ENCODE results near the gene KCNQ2.

KCNQ2 gene

DNA sequence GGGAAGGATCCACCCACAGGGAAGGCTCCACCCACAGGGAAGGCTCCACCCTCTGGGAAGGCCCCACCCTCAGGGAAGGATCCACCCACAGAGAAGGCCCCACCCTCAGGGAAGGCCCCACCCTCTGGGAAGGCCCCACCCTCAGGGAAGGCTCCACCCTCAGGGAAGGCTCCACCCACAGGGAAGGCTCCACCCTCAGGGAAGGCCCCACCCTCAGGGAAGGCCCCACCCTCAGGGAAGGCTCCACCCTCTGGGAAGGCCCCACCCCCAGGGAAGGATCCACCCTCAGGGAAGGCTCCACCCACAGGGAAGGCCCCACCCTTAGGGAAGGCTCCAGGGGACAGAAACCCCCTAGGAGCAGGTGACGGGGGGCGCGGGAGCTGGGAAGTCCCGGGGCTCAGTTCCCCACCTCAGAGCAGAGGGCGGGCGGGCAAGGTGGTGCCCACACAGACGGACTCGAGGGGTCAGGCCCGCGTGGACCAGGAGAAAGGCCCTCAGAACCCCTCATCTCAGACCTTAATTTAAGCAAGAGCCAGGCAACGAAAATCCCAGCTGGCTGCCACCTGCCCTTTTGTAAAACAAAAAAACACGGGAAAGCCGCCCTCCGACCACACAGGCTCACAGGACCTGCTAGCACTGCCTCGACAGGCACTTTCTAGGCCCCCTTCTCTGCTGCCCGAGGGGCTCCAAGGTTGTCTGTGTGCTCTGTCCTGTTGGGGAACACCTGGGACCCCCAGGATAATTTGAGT, 39.7 kb downstream of the KCNQ2 start:
- TF ChIP-seq, protein P1, sequence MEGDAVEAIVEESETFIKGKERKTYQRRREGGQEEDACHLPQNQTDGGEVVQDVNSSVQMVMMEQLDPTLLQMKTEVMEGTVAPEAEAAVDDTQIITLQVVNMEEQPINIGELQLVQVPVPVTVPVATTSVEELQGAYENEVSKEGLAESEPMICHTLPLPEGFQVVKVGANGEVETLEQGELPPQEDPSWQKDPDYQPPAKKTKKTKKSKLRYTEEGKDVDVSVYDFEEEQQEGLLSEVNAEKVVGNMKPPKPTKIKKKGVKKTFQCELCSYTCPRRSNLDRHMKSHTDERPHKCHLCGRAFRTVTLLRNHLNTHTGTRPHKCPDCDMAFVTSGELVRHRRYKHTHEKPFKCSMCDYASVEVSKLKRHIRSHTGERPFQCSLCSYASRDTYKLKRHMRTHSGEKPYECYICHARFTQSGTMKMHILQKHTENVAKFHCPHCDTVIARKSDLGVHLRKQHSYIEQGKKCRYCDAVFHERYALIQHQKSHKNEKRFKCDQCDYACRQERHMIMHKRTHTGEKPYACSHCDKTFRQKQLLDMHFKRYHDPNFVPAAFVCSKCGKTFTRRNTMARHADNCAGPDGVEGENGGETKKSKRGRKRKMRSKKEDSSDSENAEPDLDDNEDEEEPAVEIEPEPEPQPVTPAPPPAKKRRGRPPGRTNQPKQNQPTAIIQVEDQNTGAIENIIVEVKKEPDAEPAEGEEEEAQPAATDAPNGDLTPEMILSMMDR (conservative IDR thresholded peaks at IDR 0.05; ENCODE audit: low read length) = no peak
- no peak overlapping the region for H3K4me3 ChIP-seq (ENCODE audit: low read length)
- DNase-seq (ENCODE audit: low read depth) = no peak

DNA sequence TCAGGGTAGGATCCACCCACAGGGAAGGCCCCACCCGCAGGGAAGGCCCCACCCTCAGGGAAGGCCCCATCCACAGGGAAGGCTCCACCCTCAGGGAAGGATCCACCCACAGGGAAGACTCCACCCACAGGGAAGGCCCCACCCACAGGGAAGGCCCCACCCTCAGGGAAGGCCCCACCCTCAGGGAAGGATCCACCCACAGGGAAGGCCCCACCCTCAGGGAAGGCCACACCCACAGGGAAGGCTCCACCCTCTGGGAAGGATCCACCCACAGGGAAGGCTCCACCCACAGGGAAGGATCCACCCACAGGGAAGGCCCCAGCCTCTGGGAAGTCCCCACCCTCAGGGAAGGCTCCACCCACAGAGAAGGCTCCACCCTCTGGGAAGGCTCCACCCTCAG, 40.5 kb downstream of the KCNQ2 start:
- no peak for DNase-seq (ENCODE audit: low read depth)
- TF ChIP-seq, protein P1 (conservative IDR thresholded peaks at IDR 0.05; ENCODE audit: low read length) = no peak
- no peak overlapping the region for H3K4me3 ChIP-seq (ENCODE audit: low read length)

DNA sequence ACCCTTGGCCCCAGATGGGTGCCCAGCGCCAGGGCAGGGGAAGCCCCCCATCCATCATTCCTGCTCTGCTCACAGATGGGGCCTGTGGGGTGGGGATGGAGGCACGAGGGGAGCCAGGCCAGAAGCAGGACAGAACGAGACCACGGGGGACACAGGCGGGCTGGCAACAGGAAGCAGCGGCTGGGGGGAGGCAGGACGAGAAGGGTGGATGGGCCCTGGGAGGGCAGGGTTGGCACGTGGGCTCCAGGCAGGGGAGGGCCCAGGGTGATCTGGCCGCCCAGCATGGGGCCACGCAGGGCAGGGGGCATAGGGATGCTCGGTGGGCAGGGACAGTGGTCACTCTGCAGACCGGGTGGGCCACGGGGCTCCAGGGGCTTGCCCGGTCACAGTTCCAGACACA, 41.6 kb downstream of the KCNQ2 start:
- DNase-seq (ENCODE audit: low read depth) = no peak
- TF ChIP-seq, protein P1 (conservative IDR thresholded peaks at IDR 0.05; ENCODE audit: low read length) = no peak

DNA sequence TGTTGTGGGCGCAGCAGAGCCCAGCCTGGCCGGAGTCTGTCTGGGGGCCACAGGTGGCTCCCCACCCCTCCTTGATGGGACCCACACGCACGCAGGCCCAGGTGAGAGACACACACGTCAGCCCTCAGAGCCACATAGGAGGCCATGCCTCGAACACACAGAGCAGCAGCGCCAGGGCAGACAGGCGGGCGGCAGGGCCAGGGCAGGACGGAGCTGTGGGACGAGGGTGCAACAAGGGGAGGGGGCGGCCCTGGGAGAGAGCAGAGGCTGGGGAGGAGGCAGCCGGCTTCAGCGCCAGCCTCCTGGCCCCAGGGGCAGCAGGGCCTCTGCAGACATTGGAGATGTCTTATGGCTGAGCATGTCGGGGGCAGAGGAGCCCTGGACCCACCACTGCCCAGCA, 42.5 kb downstream of the KCNQ2 start:
- TF ChIP-seq, protein P1 (conservative IDR thresholded peaks at IDR 0.05; ENCODE audit: low read length) = no peak
- no peak overlapping the region for H3K4me3 ChIP-seq (ENCODE audit: low read length)
- DNase-seq (ENCODE audit: low read depth) = no peak

More for the DNA sequence above, 41.6 kb downstream of the KCNQ2 start:
- no peak overlapping the region for H3K4me3 ChIP-seq (ENCODE audit: low read length)

DNA sequence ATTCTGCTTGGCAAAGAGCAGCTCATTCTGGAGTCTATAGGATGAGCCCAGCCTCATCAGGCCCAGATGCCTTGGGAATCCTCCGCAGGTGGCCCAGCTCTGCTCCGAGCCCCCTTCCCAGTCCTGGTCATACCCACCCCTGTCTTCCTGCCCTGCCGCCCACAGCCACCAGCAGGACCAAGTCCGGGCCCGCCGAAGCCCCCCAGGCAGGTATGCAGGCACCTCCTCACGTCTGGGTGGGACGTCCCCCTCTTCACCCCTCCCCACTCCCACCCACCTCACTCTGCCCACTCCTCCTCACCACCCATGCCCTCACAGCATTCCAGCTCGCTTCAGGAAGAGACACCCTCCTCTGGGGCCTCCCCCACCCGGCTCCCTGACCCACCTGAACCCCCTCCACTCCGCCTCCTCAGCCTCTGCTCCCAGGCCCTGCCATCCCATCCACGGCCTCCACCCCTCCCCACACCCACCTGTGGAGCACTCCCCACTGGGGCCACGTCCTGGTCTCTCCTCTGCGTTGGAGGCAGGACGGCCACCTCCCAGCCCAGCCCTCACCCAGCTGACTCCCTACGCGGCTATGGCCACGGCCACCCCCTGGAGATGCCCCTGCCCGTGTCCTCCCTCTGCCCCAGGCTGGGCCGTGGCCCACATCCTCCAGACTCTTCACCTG, 43.4 kb downstream of the KCNQ2 start:
- TF ChIP-seq, protein P1 (conservative IDR thresholded peaks at IDR 0.05; ENCODE audit: low read length) = no peak
- H3K4me3 ChIP-seq (ENCODE audit: low read length) = no peak overlapping the region
- DNase-seq (ENCODE audit: low read depth) = no peak

DNA sequence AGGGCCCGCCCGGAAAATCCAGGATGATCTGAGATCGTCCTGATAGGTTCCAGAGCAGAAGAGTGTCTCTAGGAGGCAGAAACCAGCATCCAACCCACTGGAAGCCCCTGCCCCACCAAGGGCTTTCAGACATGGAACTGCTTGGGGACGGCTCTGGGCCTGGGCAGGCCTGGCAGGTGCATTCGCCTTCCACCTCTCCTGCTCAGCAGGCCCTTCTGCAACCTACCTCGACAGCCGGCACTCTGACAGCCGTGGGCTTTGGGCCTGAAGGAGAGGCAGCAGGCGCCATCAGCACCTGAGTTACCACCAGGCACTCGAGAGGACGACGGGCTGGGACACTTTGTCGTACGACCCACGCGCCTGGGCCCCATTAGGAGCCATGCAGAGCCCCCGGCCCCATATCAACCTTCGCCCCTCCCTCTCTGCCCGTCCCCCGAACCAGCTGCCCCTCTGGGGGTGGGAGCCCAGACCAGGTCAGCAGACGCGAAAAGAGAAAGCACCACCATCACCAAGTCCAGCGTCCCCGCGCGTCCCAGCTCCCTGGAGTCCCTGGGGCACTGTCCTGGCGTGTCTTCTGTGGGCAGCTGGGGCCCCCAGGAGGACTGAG, 44.6 kb downstream of the KCNQ2 start:
- TF ChIP-seq, protein P1 (conservative IDR thresholded peaks at IDR 0.05; ENCODE audit: low read length) = no peak
- DNase-seq (ENCODE audit: low read depth) = no peak
- no peak overlapping the region for H3K4me3 ChIP-seq (ENCODE audit: low read length)

Measured in AG10803 (cell line).